ENCODE measurements around the gene PCSK2. TPM values are rescaled to one million over a fixed set of nuclear protein-coding genes. Genes with fewer than 3 reads are reported as not detected.

PCSK2 gene
- total RNA-seq, 1 donor from 2014 or later, result 1.0 TPM

DNA sequence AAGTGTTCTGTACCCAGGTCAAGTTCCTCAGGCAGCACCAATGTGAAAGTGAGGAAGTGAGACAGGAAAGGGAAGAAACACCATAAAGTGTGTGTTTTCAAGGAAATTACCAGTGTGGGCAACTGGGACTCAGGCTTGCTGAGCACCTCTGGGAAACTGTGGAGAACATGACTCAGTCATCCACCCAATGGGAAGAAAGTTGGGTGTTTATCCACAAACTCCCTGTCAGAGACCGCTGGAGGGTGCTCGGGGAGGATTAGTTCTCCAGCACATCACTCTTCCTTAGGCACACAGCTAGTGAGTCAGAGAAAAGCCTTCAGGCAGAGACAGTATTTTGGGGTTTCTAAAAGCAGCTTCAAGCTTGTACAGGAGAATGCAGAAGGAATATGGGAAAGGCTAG, 93.6 kb downstream of the PCSK2 start:
- TF ChIP-seq, protein P1, sequence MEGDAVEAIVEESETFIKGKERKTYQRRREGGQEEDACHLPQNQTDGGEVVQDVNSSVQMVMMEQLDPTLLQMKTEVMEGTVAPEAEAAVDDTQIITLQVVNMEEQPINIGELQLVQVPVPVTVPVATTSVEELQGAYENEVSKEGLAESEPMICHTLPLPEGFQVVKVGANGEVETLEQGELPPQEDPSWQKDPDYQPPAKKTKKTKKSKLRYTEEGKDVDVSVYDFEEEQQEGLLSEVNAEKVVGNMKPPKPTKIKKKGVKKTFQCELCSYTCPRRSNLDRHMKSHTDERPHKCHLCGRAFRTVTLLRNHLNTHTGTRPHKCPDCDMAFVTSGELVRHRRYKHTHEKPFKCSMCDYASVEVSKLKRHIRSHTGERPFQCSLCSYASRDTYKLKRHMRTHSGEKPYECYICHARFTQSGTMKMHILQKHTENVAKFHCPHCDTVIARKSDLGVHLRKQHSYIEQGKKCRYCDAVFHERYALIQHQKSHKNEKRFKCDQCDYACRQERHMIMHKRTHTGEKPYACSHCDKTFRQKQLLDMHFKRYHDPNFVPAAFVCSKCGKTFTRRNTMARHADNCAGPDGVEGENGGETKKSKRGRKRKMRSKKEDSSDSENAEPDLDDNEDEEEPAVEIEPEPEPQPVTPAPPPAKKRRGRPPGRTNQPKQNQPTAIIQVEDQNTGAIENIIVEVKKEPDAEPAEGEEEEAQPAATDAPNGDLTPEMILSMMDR (IDR thresholded peaks at IDR 0.05; ENCODE audit: unreplicated experiment), result no peak
- peaks cover 17% of the 10 kb centered on the region for H3K4me1 Mint-ChIP-seq (ENCODE audit: unreplicated experiment)
- no peak for DNase-seq (ENCODE audit: low spot score)
- no peak overlapping the region for H3K4me3 Mint-ChIP-seq (ENCODE audit: unreplicated experiment)
- no peaks in the 10 kb centered on the region for H3K27me3 Mint-ChIP-seq (ENCODE audit: unreplicated experiment)
- no peak overlapping the region for H3K27ac Mint-ChIP-seq (ENCODE audit: unreplicated experiment)
- H3K36me3 Mint-ChIP-seq (ENCODE audit: low read depth, unreplicated experiment), result no peaks in the 10 kb centered on the region
- no peaks in the 10 kb centered on the region for H3K9me3 Mint-ChIP-seq (ENCODE audit: unreplicated experiment)

DNA sequence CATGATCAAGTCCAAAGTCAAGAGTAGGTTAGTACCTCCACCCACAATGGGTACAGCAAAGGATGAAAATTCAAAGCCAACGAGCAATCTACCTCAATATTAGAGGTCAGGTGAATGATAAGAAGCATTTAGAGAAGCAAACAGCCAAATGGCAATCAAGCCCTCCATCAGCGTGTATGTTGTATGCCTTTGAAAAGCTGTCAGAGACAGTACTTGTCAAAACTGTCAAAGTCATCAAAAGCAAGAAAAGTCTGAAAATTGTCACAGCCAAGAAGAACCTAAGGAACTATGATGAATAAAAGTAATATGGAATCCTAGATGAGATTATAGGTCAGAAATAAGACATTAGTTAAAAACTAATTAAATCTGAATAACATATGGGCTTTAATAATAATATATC, 99.3 kb downstream of the PCSK2 start:
- no peak for DNase-seq (ENCODE audit: low spot score)
- TF ChIP-seq, protein P1 (IDR thresholded peaks at IDR 0.05; ENCODE audit: unreplicated experiment), result no peak
- Mint-ChIP-seq H3K27me3 (ENCODE audit: unreplicated experiment) (no peaks in the 10 kb centered on the region), H3K9me3 (ENCODE audit: unreplicated experiment) (no peaks in the 10 kb centered on the region), H3K4me1 (ENCODE audit: unreplicated experiment) (peaks cover 7% of the 10 kb centered on the region), H3K36me3 (ENCODE audit: low read depth, unreplicated experiment) (no peaks in the 10 kb centered on the region), H3K27ac (ENCODE audit: unreplicated experiment) (no peak overlapping the region), H3K4me3 (ENCODE audit: unreplicated experiment) (no peak overlapping the region)

DNA sequence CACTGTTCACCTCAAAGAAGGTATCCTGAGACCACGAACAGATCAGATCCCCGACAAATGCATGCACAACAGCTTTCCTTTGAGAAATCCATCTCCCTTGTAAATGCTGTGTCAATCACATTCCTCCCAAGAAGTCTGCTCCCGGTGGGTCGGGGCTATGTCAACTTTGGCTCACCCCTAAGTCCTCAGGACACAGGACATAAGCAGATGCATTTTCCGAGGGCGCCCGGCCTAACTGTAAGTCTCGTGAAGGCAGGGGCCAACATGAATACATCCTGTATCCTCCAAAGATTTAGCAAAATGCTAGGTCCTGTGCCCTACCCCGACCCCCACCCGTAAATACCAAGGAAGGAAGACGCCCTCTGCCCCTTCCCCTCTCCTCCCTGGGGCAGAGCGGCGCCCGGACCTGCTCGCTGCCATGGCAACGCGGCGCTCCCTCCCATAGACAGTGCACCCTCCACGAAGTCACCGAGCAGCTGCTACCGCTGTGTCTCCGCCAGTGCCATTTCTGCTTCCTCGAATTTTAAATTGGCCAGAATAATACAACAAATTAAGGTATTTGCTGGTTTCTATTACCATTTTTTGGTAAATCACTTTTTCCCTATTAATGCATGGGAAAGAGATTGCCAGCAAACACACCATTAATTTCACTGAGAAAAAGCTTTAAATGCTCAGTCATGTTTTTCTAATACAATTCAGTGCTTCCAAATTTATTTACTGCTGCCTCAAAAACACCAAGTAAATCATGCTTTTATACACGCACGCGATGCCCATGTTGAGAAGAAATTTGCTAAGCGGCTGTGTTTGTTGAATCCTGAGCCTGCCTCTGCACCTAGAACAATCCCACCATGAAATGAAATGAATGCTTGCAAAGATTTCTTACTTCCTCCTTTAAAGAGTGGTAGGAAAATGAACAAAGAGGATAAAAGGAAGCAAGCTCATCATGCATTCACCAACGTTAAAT, 100.6 kb downstream of the PCSK2 start:
- Mint-ChIP-seq H3K36me3 (ENCODE audit: low read depth, unreplicated experiment) (no peaks in the 10 kb centered on the region), H3K27ac (ENCODE audit: unreplicated experiment) (no peak overlapping the region), H3K4me3 (ENCODE audit: unreplicated experiment) (no peak overlapping the region), H3K9me3 (ENCODE audit: unreplicated experiment) (no peaks in the 10 kb centered on the region), H3K27me3 (ENCODE audit: unreplicated experiment) (no peaks in the 10 kb centered on the region), H3K4me1 (ENCODE audit: unreplicated experiment) (no peaks in the 10 kb centered on the region)
- TF ChIP-seq, protein P1 (IDR thresholded peaks at IDR 0.05; ENCODE audit: unreplicated experiment), result no peak
- DNase-seq (ENCODE audit: low spot score), result no peak

DNA sequence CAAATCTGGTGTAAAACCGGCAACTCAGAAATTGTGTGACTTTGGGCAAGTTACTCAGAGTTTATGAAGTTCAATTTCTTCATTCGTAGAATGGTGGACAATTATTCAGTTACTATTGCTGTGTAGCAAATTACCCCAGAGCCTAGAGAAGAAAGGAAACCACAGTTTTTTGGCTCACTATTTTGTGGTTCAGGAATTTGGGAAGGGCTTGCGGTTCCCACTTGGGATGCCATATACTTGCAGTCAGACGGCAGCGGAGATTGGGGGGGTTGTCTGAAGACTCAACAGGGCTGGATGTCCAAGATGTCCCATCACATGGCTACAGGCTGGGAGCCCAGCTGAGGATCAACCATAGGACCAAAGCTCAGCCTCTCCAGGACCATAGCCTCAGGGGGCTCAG, 108.1 kb downstream of the PCSK2 start:
- no peaks in the 10 kb centered on the region for H3K36me3 Mint-ChIP-seq (ENCODE audit: low read depth, unreplicated experiment)
- H3K27me3 Mint-ChIP-seq (ENCODE audit: unreplicated experiment), result peaks cover 1% of the 10 kb centered on the region
- H3K9me3 Mint-ChIP-seq (ENCODE audit: unreplicated experiment), result no peaks in the 10 kb centered on the region
- no peak for DNase-seq (ENCODE audit: low spot score)
- no peak overlapping the region for H3K27ac Mint-ChIP-seq (ENCODE audit: unreplicated experiment)
- H3K4me1 Mint-ChIP-seq (ENCODE audit: unreplicated experiment), result no peaks in the 10 kb centered on the region
- TF ChIP-seq, protein P1 (IDR thresholded peaks at IDR 0.05; ENCODE audit: unreplicated experiment), result no peak
- no peak overlapping the region for H3K4me3 Mint-ChIP-seq (ENCODE audit: unreplicated experiment)

DNA sequence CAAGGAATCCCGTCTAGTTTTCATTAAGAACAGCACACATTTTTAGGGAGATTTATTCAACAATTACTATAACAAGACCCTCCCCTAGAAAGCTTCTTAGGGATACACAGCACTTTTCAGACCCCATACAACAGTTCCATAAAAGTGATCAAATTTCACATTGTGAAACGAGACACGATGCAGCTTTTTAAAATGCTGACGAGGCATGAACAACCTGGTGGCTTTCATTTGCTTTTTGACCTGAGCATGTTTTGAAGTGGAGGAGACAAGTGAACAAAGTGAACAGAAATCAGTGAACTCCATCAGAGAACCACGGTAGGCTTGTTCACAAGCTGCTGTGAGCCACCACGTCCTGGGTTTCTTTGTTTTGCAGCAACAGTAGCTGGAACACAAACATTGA, 112.2 kb downstream of the PCSK2 start:
- Mint-ChIP-seq H3K27ac (ENCODE audit: unreplicated experiment) (no peak overlapping the region), H3K27me3 (ENCODE audit: unreplicated experiment) (peaks cover 1% of the 10 kb centered on the region), H3K9me3 (ENCODE audit: unreplicated experiment) (no peaks in the 10 kb centered on the region), H3K4me1 (ENCODE audit: unreplicated experiment) (no peaks in the 10 kb centered on the region), H3K36me3 (ENCODE audit: low read depth, unreplicated experiment) (no peaks in the 10 kb centered on the region), H3K4me3 (ENCODE audit: unreplicated experiment) (no peak overlapping the region)
- no peak for DNase-seq (ENCODE audit: low spot score)
- TF ChIP-seq, protein P1 (IDR thresholded peaks at IDR 0.05; ENCODE audit: unreplicated experiment), result no peak
